Measurements from ENCODE around the gene HMGB4. TPM values are rescaled to one million over a fixed set of nuclear protein-coding genes. Genes with fewer than 3 reads are reported as not detected.

HMGB4 gene
- total RNA-seq, 1 donor from 2014 or later = not detected

GRCh38 chr1:33820804-33821203 lies 43.1 kb upstream of the HMGB4 start:
- Histone ChIP-seq H3K36me3 (ENCODE audit: control insufficient read depth, insufficient read depth, low read length) (no peaks in the 10 kb centered on the region), H3K4me3 (ENCODE audit: low read depth, low read length) (no peak overlapping the region), H3K27me3 (ENCODE audit: control insufficient read depth, insufficient read depth, low read length) (no peaks in the 10 kb centered on the region)
- DNase-seq (ENCODE audit: low read depth) = no peak
- no peak for TF ChIP-seq CTCF (IDR thresholded peaks at IDR 0.05; ENCODE audit: insufficient read depth, low read length, poor library complexity, severe bottlenecking)

GRCh38 chr1:33821291-33821690 lies 42.6 kb upstream of the HMGB4 start:
- H3K27me3 ChIP-seq (ENCODE audit: control insufficient read depth, insufficient read depth, low read length) = no peaks in the 10 kb centered on the region
- TF ChIP-seq CTCF (IDR thresholded peaks at IDR 0.05; ENCODE audit: insufficient read depth, low read length, poor library complexity, severe bottlenecking) = no peak
- no peak overlapping the region for H3K4me3 ChIP-seq (ENCODE audit: low read depth, low read length)
- DNase-seq (ENCODE audit: low read depth) = no peak
- H3K36me3 ChIP-seq (ENCODE audit: control insufficient read depth, insufficient read depth, low read length) = no peaks in the 10 kb centered on the region

GRCh38 chr1:33822396-33822795 lies 41.5 kb upstream of the HMGB4 start:
- TF ChIP-seq CTCF (IDR thresholded peaks at IDR 0.05; ENCODE audit: insufficient read depth, low read length, poor library complexity, severe bottlenecking) = no peak
- Histone ChIP-seq H3K27me3 (ENCODE audit: control insufficient read depth, insufficient read depth, low read length) (no peaks in the 10 kb centered on the region), H3K36me3 (ENCODE audit: control insufficient read depth, insufficient read depth, low read length) (no peaks in the 10 kb centered on the region), H3K4me3 (ENCODE audit: low read depth, low read length) (no peak overlapping the region)
- DNase-seq (ENCODE audit: low read depth) = no peak

GRCh38 chr1:33823401-33823800 lies 40.5 kb upstream of the HMGB4 start:
- no peak for TF ChIP-seq CTCF (IDR thresholded peaks at IDR 0.05; ENCODE audit: insufficient read depth, low read length, poor library complexity, severe bottlenecking)
- DNase-seq (ENCODE audit: low read depth) = no peak

GRCh38 chr1:33823830-33824229 lies 40.0 kb upstream of the HMGB4 start:
- TF ChIP-seq CTCF (IDR thresholded peaks at IDR 0.05; ENCODE audit: insufficient read depth, low read length, poor library complexity, severe bottlenecking) = no peak
- H3K27me3 ChIP-seq (ENCODE audit: control insufficient read depth, insufficient read depth, low read length) = no peaks in the 10 kb centered on the region
- H3K36me3 ChIP-seq (ENCODE audit: control insufficient read depth, insufficient read depth, low read length) = no peaks in the 10 kb centered on the region
- H3K4me3 ChIP-seq (ENCODE audit: low read depth, low read length) = no peak overlapping the region
- DNase-seq (ENCODE audit: low read depth) = no peak

More at GRCh38 chr1:33823401-33823800, 40.5 kb upstream of the HMGB4 start:
- H3K4me3 ChIP-seq (ENCODE audit: low read depth, low read length) = no peak overlapping the region
- H3K27me3 ChIP-seq (ENCODE audit: control insufficient read depth, insufficient read depth, low read length) = no peaks in the 10 kb centered on the region
- H3K36me3 ChIP-seq (ENCODE audit: control insufficient read depth, insufficient read depth, low read length) = no peaks in the 10 kb centered on the region

GRCh38 chr1:33824321-33824720 lies 39.6 kb upstream of the HMGB4 start:
- TF ChIP-seq CTCF (IDR thresholded peaks at IDR 0.05; ENCODE audit: insufficient read depth, low read length, poor library complexity, severe bottlenecking) = no peak

More at GRCh38 chr1:33824321-33824720, 39.6 kb upstream of the HMGB4 start:
- no peaks in the 10 kb centered on the region for H3K27me3 ChIP-seq (ENCODE audit: control insufficient read depth, insufficient read depth, low read length)
- no peak for DNase-seq (ENCODE audit: low read depth)
- H3K4me3 ChIP-seq (ENCODE audit: low read depth, low read length) = no peak overlapping the region
- no peaks in the 10 kb centered on the region for H3K36me3 ChIP-seq (ENCODE audit: control insufficient read depth, insufficient read depth, low read length)
